ENCODE results near the gene WDR74.

WDR74 gene

GRCh38 chr11:62823677-62824076 lies 15.7 kb downstream of the WDR74 start:
- Histone ChIP-seq H3K4me2 (no peak overlapping the region), H2AFZ (ENCODE audit: low read depth) (no peak overlapping the region), H3K9ac (no peak overlapping the region), H4K20me1 (ENCODE audit: insufficient read depth) (no peaks in the 10 kb centered on the region), H3K79me2 (ENCODE audit: insufficient read depth, low read depth) (peaks cover 4% of the 10 kb centered on the region; the same call in 1 of the 2 replicates), H3K36me3 (ENCODE audit: insufficient read depth) (peaks cover 5% of the 10 kb centered on the region; the same call in 1 of the 2 replicates), H3K4me1 (ENCODE audit: low read depth, poor library complexity, severe bottlenecking) (peaks cover 10% of the 10 kb centered on the region), H3K27ac (no peak overlapping the region), H3K27me3 (ENCODE audit: insufficient read depth, low read depth) (no peaks in the 10 kb centered on the region), H3K4me3 (IDR thresholded peaks at IDR 0.05; ENCODE audit: insufficient read depth, low read depth, low read length) (no peak overlapping the region)
- no peak for TF ChIP-seq CTCF (conservative IDR thresholded peaks at IDR 0.05; ENCODE audit: low read depth, low read length)

GRCh38 chr11:62817129-62817528 lies 22.3 kb downstream of the WDR74 start:
- H3K4me3 ChIP-seq (IDR thresholded peaks at IDR 0.05; ENCODE audit: insufficient read depth, low read depth, low read length): no peak overlapping the region
- H4K20me1 ChIP-seq (ENCODE audit: insufficient read depth): no peaks in the 10 kb centered on the region
- TF ChIP-seq CTCF (conservative IDR thresholded peaks at IDR 0.05; ENCODE audit: low read depth, low read length): no peak
- H3K79me2 ChIP-seq (ENCODE audit: insufficient read depth, low read depth): no peaks in the 10 kb centered on the region
- H3K4me2 ChIP-seq: no peak overlapping the region
- H3K4me1 ChIP-seq (ENCODE audit: low read depth, poor library complexity, severe bottlenecking): peaks cover 16% of the 10 kb centered on the region
- no peak overlapping the region for H3K27ac ChIP-seq
- H3K9ac ChIP-seq: no peak overlapping the region
- H3K27me3 ChIP-seq (ENCODE audit: insufficient read depth, low read depth): no peaks in the 10 kb centered on the region
- no peak overlapping the region for H2AFZ ChIP-seq (ENCODE audit: low read depth)
- H3K36me3 ChIP-seq (ENCODE audit: insufficient read depth): 0 out of 2 replicates have a peak, but pooled peaks cover 5% of the 10 kb centered on the region

GRCh38 chr11:62816557-62816956 lies 22.8 kb downstream of the WDR74 start:
- Histone ChIP-seq H3K4me3 (IDR thresholded peaks at IDR 0.05; ENCODE audit: insufficient read depth, low read depth, low read length) (no peak overlapping the region), H3K4me1 (ENCODE audit: low read depth, poor library complexity, severe bottlenecking) (peaks cover 16% of the 10 kb centered on the region), H3K36me3 (ENCODE audit: insufficient read depth) (0 out of 2 replicates have a peak, but pooled peaks cover 5% of the 10 kb centered on the region), H3K79me2 (ENCODE audit: insufficient read depth, low read depth) (no peaks in the 10 kb centered on the region), H3K9ac (no peak overlapping the region), H3K4me2 (no peak overlapping the region), H4K20me1 (ENCODE audit: insufficient read depth) (no peaks in the 10 kb centered on the region), H2AFZ (ENCODE audit: low read depth) (no peak overlapping the region), H3K27ac (no peak overlapping the region), H3K27me3 (ENCODE audit: insufficient read depth, low read depth) (no peaks in the 10 kb centered on the region)
- no peak for TF ChIP-seq CTCF (conservative IDR thresholded peaks at IDR 0.05; ENCODE audit: low read depth, low read length)

- Histone ChIP-seq H3K4me1 (ENCODE audit: low read depth, poor library complexity, severe bottlenecking) (peaks cover 21% of the 10 kb centered on the region), H4K20me1 (ENCODE audit: insufficient read depth) (no peaks in the 10 kb centered on the region), H2AFZ (ENCODE audit: low read depth) (no peak overlapping the region), H3K79me2 (ENCODE audit: insufficient read depth, low read depth) (no peaks in the 10 kb centered on the region), H3K4me2 (no peak overlapping the region), H3K27ac (no peak overlapping the region), H3K9ac (no peak overlapping the region), H3K36me3 (ENCODE audit: insufficient read depth) (no peaks in the 10 kb centered on the region), H3K4me3 (IDR thresholded peaks at IDR 0.05; ENCODE audit: insufficient read depth, low read depth, low read length) (no peak overlapping the region), H3K27me3 (ENCODE audit: insufficient read depth, low read depth) (no peaks in the 10 kb centered on the region)
- no peak for TF ChIP-seq CTCF (conservative IDR thresholded peaks at IDR 0.05; ENCODE audit: low read depth, low read length)
Measured at GRCh38 chr11:62811659-62812058, 27.7 kb downstream of the WDR74 start.

Data from KMS-11 (cell line).